Karpas-422 (cell line): ENCODE data around the gene ERBB4. TPM values are rescaled to one million over a fixed set of nuclear protein-coding genes. Genes with fewer than 3 reads are reported as not detected.
"Not testable (repeated sequence)": the region's sequence is repeated elsewhere in the genome, so short reads cannot be mapped to it uniquely, and the experiment has no call there.

Experiments used
- DNase-seq: peaks from one replicate; pipeline ENCODE4 v3.0.0-alpha.2; 2015
- H2AFZ ChIP-seq: fragments of 200-600 bp; sonication (generic); 2 replicates; pipeline ENCODE4 v1.6.1; 2014; ENCODE audit warnings: antibody characterized with exemption, low read length, mixed read lengths
- H3K27ac ChIP-seq: fragments of 200-600 bp; sonication (generic); 2 replicates; pipeline ENCODE4 v1.5.1; 2014; ENCODE audit warnings: mild to moderate bottlenecking, low read length, moderate library complexity
- H3K27me3 ChIP-seq: fragments of 200-600 bp; sonication (generic); 2 replicates; pipeline ENCODE4 v1.6.1; 2014; ENCODE audit warnings: low read length, mixed read lengths
- H3K36me3 ChIP-seq: fragments of 200-600 bp; sonication (generic); 2 replicates; pipeline ENCODE4 v1.6.1; 2014; ENCODE audit warnings: low read length, mixed read lengths; ENCODE audit not compliant: insufficient read depth
- H3K4me1 ChIP-seq: fragments of 200-600 bp; sonication (generic); 2 replicates; pipeline ENCODE4 v1.6.1; 2014; ENCODE audit warnings: mild to moderate bottlenecking, low read length, mixed read lengths
- H3K4me2 ChIP-seq: fragments of 200-600 bp; sonication (generic); 2 replicates; pipeline ENCODE4 v1.6.1; 2014; ENCODE audit warnings: low read length, low read depth, mild to moderate bottlenecking; ENCODE audit not compliant: poor library complexity, severe bottlenecking
- H3K4me3 ChIP-seq: fragments of 200-600 bp; sonication (generic); 2 replicates; pipeline ENCODE4 v1.5.1; 2014; ENCODE audit warnings: mild to moderate bottlenecking, antibody characterized with exemption, low read length, mixed read lengths
- H3K79me2 ChIP-seq: fragments of 200-600 bp; sonication (generic); 2 replicates; pipeline ENCODE4 v1.6.1; 2014; ENCODE audit warnings: mild to moderate bottlenecking, low read length, mixed read lengths
- H3K9ac ChIP-seq: fragments of 200-600 bp; sonication (generic); 2 replicates; pipeline ENCODE4 v1.6.0; 2014; ENCODE audit warnings: low read length
- H3K9me2 ChIP-seq: fragments of 200-600 bp; sonication (generic), shearing (Covaris generic); replicated peaks from 2 replicates; pipeline ENCODE4 v1.6.0; 2014; ENCODE audit warnings: mild to moderate bottlenecking, low read length, moderate library complexity; ENCODE audit not compliant: insufficient read depth
- H3K9me3 ChIP-seq: fragments of 300-700, 200-600 bp; sonication (generic); 2 replicates; pipeline ENCODE4 v1.6.1; 2014; ENCODE audit warnings: low read length, mixed read lengths
- H4K20me1 ChIP-seq: fragments of 200-600 bp; sonication (generic); 2 replicates; pipeline ENCODE4 v1.6.1; 2014; ENCODE audit warnings: mild to moderate bottlenecking, antibody characterized with exemption, low read length, low read depth; ENCODE audit not compliant: insufficient read depth
- total RNA-seq: library from RNA; depleted of rRNA; stranded (reverse); fragments of >200 nt; shearing (Covaris generic); gene quantifications from 2 replicates; pipeline ENCODE4 v1.2.3, GENCODE V29; 2014; ENCODE audit warnings: low replicate concordance

ERBB4 gene
- total RNA-seq, 1 experiment from 2014 or later, result not detected

DNA sequence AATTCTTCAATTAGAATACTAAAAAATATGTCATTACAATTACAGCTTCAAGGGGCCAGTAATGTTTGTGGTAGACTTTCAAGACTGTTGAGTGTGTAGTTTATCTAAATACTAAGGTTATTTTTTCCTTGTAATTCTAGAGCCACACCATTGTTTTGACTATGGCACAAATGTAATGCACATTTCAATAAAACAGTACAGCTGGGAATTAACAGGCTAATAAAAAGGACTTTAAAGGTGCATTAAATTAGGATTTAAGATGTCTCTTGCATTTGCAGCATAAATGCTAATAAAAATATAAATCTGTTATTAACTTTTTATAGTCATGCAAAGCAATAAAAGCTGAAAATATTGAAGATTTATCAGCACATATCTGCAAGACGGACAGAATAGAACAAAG is 344.8 kb downstream of the ERBB4 start:
- Histone ChIP-seq H3K27ac (no peak overlapping the region), H3K27me3 (no peaks in the 10 kb centered on the region), H2AFZ (no peak overlapping the region), H3K9ac (no peak overlapping the region), H3K4me3 (no peak overlapping the region), H3K79me2 (no peaks in the 10 kb centered on the region), H3K9me3 (peaks cover 16% of the 10 kb centered on the region), H4K20me1 (no peaks in the 10 kb centered on the region), H3K36me3 (no peaks in the 10 kb centered on the region), H3K4me1 (no peaks in the 10 kb centered on the region), H3K4me2 (no peak overlapping the region), H3K9me2 (no peaks in the 10 kb centered on the region)
- no peak for DNase-seq

DNA sequence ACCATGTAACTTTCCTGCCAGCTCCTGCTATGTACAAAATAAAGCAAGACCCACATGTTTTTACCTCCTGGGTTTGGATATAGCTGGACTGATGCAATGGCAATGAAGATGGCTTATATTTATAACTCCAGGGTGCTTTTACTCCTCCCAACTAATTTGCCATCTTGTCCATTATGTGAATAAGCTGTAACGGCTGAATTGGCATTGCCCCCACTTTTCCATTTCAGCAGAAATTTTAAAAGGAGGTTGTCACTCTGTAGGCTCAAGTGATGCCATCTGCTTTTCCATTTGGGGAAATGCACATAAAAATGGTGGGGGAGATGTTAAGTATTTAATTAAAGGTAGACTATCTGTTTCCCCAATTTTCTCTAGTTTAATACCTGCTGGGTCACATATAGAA is 345.5 kb downstream of the ERBB4 start:
- H3K4me3 ChIP-seq, result no peak overlapping the region
- no peak overlapping the region for H3K9ac ChIP-seq
- no peaks in the 10 kb centered on the region for H3K27me3 ChIP-seq
- no peak for DNase-seq
- no peak overlapping the region for H2AFZ ChIP-seq
- H3K27ac ChIP-seq, result no peak overlapping the region
- H3K9me2 ChIP-seq, result no peaks in the 10 kb centered on the region
- no peak overlapping the region for H3K4me2 ChIP-seq
- no peaks in the 10 kb centered on the region for H3K4me1 ChIP-seq
- H3K9me3 ChIP-seq, result peaks cover 16% of the 10 kb centered on the region
- no peaks in the 10 kb centered on the region for H4K20me1 ChIP-seq
- no peaks in the 10 kb centered on the region for H3K79me2 ChIP-seq
- H3K36me3 ChIP-seq, result no peaks in the 10 kb centered on the region

DNA sequence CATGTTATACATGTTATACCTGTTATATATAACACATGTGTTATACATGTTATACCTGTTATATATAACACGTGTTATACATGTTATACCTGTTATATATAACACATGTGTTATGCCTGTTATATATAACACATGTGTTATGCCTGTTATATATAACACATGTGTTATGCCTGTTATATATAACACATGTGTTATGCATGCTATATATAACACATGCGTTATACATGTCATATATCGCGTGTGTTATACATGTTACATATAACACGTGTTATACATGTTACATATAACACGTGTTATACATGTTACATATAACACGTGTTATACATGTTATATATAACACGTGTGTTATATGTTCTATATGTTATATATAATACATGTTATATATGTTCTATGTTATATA is 347.2 kb downstream of the ERBB4 start:
- not testable (repeated sequence) for H4K20me1 ChIP-seq, H3K27me3 ChIP-seq, H3K4me3 ChIP-seq, H2AFZ ChIP-seq, H3K9me2 ChIP-seq, H3K27ac ChIP-seq, DNase-seq, H3K4me2 ChIP-seq, H3K4me1 ChIP-seq, H3K36me3 ChIP-seq, H3K79me2 ChIP-seq, H3K9ac ChIP-seq
- H3K9me3 ChIP-seq, result peaks cover 13% of the 10 kb centered on the region

DNA sequence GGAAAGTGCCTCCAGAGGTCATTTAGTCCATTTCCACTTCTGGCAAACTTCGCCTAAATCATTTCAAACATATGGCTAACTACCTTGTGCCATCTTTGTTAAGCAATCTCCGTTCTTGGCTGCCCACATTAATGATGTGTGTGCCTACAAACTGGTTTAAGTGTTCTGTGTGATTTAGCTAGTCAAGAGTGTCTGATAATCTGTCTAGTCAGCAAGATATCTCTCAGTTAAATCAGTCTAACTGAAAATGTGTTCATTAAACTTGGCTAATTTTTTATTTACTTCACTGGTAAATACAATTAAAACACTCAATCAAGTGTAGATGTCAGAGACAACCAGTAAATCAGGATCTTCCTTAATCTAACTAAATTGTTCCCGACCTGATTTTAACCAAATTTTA is 352.4 kb downstream of the ERBB4 start:
- no peak overlapping the region for H3K4me2 ChIP-seq
- DNase-seq, result no peak
- H3K4me3 ChIP-seq, result no peak overlapping the region
- H3K9me3 ChIP-seq, result peaks cover 16% of the 10 kb centered on the region; the same call in 1 of the 2 replicates
- H3K9me2 ChIP-seq, result no peaks in the 10 kb centered on the region
- no peaks in the 10 kb centered on the region for H3K4me1 ChIP-seq
- H2AFZ ChIP-seq, result no peak overlapping the region
- H3K9ac ChIP-seq, result no peak overlapping the region
- no peak overlapping the region for H3K27ac ChIP-seq
- H3K36me3 ChIP-seq, result no peaks in the 10 kb centered on the region
- H3K27me3 ChIP-seq, result no peaks in the 10 kb centered on the region
- no peaks in the 10 kb centered on the region for H4K20me1 ChIP-seq
- no peaks in the 10 kb centered on the region for H3K79me2 ChIP-seq

DNA sequence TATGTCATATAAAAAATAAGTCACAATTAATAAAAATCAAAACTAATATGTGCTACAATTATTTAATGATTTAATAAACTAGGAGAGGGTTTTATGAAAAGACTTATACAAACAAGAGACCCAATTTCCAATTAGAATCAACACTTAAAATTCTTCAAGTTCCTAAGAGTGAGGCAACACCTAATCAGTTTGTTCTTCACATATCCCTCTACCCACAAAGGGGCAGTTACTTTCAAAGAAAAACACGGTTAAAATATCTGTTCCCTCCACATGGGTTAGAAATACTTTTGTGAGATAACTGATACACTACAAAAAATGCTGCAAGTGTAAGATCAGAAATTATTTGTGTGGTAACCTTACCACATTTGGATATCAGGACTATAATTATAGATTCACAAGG is 357.0 kb downstream of the ERBB4 start:
- H3K9me3 ChIP-seq, result peaks cover 19% of the 10 kb centered on the region; the same call in 1 of the 2 replicates
- no peak for DNase-seq
- no peak overlapping the region for H3K4me3 ChIP-seq
- H3K27me3 ChIP-seq, result no peaks in the 10 kb centered on the region
- H4K20me1 ChIP-seq, result no peaks in the 10 kb centered on the region
- no peak overlapping the region for H3K4me2 ChIP-seq
- H2AFZ ChIP-seq, result no peak overlapping the region
- no peaks in the 10 kb centered on the region for H3K36me3 ChIP-seq
- no peaks in the 10 kb centered on the region for H3K4me1 ChIP-seq
- no peaks in the 10 kb centered on the region for H3K9me2 ChIP-seq
- no peak overlapping the region for H3K9ac ChIP-seq
- no peak overlapping the region for H3K27ac ChIP-seq
- H3K79me2 ChIP-seq, result no peaks in the 10 kb centered on the region

DNA sequence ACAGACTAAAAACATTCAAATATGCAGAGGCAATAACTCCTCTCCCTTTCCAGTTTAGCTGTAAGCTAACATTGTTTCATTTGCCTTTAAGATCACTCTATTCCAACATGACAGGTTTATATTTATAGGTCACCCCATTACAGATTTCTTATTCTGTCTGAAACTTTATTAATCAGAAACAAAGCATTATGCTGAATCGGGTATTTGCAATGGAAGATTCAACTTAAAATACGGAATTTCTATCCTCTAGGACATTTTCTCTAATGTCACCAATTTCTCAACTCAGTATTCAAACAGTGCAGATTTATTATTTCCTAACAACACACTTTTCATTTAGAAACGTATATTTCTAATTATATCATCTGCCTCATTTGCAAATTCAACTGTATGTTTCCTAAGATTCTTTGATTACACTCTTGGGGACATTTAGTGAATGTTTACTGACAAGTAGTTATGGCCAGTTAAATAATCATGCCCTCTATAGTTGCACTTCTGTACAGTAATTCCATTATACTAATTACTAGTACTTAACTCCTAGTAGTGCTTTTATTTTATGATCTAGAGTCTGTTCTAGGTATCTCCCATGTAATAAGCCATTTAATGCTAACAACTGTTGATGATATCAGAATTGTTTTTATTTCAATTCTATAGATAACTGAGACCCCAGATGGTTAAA is 358.1 kb downstream of the ERBB4 start:
- Histone ChIP-seq H3K4me1 (no peaks in the 10 kb centered on the region), H3K4me2 (no peak overlapping the region), H3K9ac (no peak overlapping the region), H4K20me1 (no peaks in the 10 kb centered on the region), H3K79me2 (no peaks in the 10 kb centered on the region), H3K36me3 (no peaks in the 10 kb centered on the region), H3K27me3 (no peaks in the 10 kb centered on the region), H3K9me2 (no peaks in the 10 kb centered on the region), H3K4me3 (no peak overlapping the region), H3K9me3 (peaks cover 15% of the 10 kb centered on the region; the same call in 1 of the 2 replicates), H3K27ac (no peak overlapping the region), H2AFZ (no peak overlapping the region)
- no peak for DNase-seq

DNA sequence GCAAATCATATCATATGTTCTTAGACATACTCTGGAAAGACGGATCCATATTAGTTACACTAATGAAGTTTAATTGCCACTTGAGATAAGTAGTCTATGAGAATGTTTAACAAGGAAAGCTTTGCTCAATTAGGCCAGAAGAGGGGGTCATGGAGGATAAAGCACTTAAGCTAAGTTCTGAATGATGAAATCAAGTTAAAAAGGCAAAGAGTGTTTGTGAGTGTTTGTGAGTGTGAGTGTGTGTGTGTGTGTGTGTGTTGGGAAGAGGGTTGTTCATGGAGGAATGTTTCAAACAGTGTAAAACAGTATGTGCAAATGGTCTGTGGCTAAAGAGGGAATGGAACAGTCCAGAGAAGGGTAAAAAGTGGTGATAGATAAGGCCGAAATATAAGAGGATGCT is 360.9 kb downstream of the ERBB4 start:
- Histone ChIP-seq H3K4me3 (no peak overlapping the region), H4K20me1 (no peaks in the 10 kb centered on the region), H3K9me2 (no peaks in the 10 kb centered on the region), H3K9me3 (peaks cover 4% of the 10 kb centered on the region; the same call in 1 of the 2 replicates), H3K4me2 (no peak overlapping the region), H3K36me3 (no peaks in the 10 kb centered on the region), H2AFZ (no peak overlapping the region), H3K9ac (no peak overlapping the region), H3K27me3 (no peaks in the 10 kb centered on the region), H3K27ac (no peak overlapping the region), H3K4me1 (no peaks in the 10 kb centered on the region), H3K79me2 (no peaks in the 10 kb centered on the region)
- no peak for DNase-seq

DNA sequence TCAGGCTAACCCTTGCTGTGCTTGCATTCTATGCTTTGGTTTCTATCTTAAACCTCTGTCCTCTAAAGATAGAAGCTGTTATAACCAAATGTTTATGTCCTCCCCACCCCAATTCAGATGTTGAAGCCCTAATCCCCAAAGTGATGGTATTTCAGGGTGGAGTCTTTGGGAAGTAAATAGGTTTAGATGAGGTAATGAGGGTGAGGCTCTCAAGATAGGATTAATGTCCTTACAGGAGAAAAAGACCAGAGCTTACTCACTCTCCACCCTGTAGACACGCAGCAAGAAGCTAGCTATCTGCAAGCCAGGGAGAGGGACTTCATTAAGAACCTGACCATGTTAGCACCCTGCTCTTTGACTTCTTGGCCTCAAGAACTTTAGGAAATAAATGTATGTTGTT is 362.5 kb downstream of the ERBB4 start:
- no peak for DNase-seq
- H3K36me3 ChIP-seq, result no peaks in the 10 kb centered on the region
- no peak overlapping the region for H3K4me2 ChIP-seq
- H3K79me2 ChIP-seq, result no peaks in the 10 kb centered on the region
- peaks cover 4% of the 10 kb centered on the region; the same call in 1 of the 2 replicates for H3K9me3 ChIP-seq
- no peak overlapping the region for H3K9ac ChIP-seq
- no peaks in the 10 kb centered on the region for H3K9me2 ChIP-seq
- H3K27me3 ChIP-seq, result no peaks in the 10 kb centered on the region
- H2AFZ ChIP-seq, result no peak overlapping the region
- no peaks in the 10 kb centered on the region for H4K20me1 ChIP-seq
- no peaks in the 10 kb centered on the region for H3K4me1 ChIP-seq
- H3K27ac ChIP-seq, result no peak overlapping the region
- H3K4me3 ChIP-seq, result no peak overlapping the region
